Measurements from ENCODE around the gene LRP2.
"Not testable (repeated sequence)": the region's sequence is repeated elsewhere in the genome, so short reads cannot be mapped to it uniquely, and the experiment has no call there.

The LRP2 gene

DNA sequence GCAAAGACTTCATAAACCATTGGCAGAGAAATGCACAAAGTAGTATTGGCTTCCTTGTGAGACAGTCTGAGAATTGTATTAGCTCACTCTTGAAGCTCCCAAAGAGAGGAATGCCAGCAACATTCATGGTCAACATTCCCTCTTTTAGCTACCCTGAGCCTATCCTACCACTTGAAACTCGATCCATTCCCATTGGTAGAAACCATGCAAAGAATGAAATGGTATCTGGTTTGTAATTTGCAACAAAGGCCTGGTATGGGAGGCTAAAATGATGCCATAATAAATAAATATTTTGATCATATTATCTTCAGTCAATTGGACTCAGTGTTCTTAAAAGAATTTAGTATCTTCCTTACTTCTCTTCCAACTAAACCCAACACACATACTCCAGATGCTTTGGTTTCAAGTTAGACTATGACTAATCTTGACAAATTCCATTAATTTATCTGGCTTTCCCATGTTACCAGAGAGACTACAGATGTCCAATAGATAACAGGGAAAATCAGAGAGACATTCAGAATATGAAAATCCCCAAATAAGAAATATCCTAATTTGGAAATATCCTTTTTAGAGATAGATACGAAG is 190.1 kb downstream of the LRP2 start:
- DNase-seq = no peak

- no peak for DNase-seq
These were observed 196.5 kb downstream of the LRP2 start for GRCh38 chr2:169165791-169166190.

DNA sequence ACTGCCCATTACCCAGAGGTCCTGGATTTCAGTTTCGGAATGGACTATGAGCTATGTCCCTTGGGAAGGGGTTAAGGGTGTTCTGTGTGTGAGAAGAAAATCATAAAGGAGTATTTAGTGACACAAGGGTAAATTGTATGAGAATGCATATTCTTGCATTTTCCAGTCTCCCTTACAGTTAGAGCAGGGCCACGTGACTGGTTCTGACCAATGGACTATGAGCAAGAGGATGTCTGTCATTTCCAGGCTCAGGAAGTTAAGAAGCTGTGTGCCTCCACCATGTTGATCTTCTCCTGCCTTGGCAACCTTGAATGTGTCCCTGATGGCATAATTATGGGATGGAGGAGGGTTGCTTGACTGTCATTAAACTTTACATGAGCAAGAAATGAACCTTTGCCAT is 198.0 kb downstream of the LRP2 start:
- DNase-seq = no peak

- no peak for DNase-seq
These were observed 199.7 kb downstream of the LRP2 start for GRCh38 chr2:169162613-169163012.

DNA sequence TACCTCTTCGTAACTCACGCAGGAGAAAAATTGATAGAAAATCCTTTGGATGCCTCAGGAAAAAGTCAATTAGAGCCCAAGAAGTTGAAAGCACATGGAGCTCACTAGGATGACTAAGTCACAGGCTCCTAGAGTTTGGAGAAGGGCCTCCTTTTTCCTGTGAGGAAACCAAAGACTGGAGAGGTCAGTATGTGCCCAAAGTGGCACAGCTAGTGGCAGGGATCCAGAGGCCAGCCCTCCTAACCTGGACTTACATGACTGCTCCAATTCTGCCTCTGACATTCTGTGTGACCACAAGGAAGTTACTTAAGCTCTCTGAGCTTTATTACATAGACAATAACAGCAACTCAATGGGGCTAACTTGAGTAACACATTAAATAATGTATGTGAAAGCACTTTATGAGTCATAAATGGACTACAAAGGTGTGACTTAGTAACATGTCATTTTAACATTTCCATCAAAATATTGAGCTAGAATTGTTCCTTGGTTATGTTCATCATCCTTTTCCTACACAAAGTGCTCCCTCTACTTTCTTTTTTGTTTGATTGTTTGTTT is 201.3 kb downstream of the LRP2 start:
- no peak for DNase-seq

GRCh38 chr2:169159686-169160085 is 202.6 kb downstream of the LRP2 start:
- DNase-seq = no peak

- no peak for DNase-seq
These were observed 203.5 kb downstream of the LRP2 start for GRCh38 chr2:169158874-169159273.

DNA sequence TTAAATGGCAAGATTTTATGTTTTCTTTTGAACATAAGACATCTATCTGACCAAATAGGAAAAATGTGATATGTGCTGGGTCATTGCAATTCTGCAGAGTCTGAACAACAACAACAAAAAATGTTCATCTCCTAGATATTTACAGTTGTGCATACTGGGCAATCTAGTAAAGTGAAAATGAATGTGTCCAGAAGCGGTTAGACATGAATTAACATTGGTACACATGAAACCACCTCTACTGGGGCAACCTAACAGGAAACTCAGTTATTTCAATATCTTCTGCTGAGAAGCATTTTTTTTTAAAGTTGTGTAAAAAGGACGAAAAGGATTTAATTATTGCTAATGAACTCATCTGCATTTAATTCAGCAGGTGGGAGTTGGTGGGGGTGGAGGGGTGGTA is 216.1 kb downstream of the LRP2 start:
- DNase-seq = no peak

GRCh38 chr2:169143998-169144397 is 218.3 kb downstream of the LRP2 start:
- DNase-seq = no peak

- peak; percentile 57 for DNase-seq
These were observed 220.5 kb downstream of the LRP2 start for GRCh38 chr2:169141713-169142352.

GRCh38 chr2:169139993-169140767 is 222.2 kb downstream of the LRP2 start:
- DNase-seq = no peak

GRCh38 chr2:169139145-169139544 is 223.2 kb downstream of the LRP2 start:
- no peak for DNase-seq

DNA sequence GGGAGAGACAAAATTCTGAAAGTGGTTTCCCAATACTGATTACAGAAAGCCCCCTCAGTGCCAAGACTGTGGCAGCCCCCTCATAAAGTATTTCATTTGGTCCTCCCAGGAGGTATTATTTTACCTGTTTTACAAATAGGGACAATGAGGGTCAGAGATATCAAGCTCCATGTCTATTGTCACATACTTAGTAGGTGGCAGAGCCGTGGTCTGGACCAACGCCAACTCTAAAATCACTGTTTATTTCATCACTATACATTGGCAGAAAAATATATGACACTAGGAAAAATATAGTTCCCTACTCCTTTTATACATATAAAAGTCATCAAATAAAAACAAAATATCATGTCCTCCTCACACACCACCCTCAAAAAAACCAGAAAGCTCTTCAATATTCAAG is 224.4 kb downstream of the LRP2 start:
- no peak for DNase-seq

- DNase-seq = no peak
These were observed 225.3 kb downstream of the LRP2 start for GRCh38 chr2:169136885-169137534.

DNA sequence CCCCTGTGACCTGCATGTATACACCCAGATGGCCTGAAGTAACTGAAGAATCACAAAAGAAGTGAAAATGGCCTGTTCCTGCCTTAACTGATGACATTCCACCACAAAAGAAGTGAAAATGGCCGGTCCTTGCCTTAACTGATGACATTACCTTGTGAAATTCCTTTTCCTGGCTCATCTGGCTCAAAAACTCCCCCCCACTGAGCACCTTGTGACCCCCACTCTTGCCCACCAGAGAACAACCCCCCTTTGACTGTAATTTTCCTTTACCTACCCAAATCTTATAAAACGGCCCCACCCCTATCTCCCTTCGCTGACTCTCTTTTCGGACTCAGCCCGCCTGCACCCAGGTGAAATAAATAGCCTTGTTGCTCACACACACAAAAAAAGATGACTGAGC is 225.9 kb downstream of the LRP2 start:
- DNase-seq = not testable (repeated sequence)

DNA sequence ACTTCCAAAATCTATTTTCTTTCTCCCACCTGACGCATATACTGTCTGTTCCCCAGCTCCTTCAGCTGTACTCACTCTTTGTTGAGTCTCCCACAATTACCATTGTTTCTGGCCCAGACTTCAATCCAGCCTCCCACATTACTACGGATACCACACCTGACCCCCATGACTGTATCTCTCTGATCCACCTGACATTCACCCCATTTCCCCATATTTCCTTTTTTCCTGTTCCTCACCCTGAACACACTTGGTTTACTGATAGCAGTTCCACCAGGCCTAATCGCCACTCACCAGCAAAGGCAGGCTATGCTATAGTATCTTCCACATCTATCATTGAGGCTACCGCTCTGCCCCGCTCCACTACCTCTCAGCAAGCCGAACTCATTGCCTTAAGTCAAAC is 228.1 kb downstream of the LRP2 start:
- not testable (repeated sequence) for DNase-seq

DNA sequence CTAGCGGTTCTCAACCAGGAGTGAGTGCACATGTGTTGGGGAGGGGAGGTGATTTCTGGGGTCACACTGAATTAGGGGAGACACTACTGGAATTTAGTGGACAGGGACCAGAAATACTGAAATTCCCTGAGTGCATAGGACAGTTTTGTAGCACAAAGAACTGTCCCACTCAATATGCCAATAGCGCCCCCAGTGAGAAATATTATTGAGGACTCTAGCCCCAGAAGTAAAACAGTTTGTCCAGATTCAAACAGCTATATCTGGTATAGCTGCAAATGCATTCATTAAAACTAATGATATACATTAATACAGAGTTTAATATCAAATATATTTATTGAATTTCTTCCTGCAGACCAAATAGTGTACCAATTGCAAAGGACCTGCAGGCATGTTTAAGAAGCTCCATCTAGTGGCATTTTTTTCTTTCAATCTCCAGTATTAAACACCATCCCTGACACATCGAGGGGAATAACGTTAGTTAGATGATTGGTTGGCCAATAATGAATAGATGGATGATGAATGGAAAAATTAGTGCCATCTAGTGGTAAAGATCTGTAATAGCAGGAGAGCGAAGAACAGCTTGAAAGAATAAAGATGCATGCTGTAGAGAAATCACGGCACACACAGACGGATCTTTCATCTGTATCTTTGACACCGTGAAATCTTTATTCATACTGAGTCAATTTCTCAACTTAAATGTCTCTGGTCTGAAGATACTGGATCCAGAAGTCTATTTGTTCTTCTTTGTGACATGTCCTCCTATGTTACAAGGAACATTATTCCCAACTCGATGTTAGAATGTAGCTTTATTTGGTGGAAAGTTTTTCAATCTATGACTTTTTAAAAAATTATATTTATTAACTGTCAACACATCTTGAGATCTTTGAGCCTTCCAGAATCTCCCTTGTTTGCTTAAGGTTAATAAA is 230.5 kb downstream of the LRP2 start:
- peak; percentile 59 for DNase-seq

- no peak for DNase-seq
These were observed 232.6 kb downstream of the LRP2 start for GRCh38 chr2:169129703-169130243.

DNA sequence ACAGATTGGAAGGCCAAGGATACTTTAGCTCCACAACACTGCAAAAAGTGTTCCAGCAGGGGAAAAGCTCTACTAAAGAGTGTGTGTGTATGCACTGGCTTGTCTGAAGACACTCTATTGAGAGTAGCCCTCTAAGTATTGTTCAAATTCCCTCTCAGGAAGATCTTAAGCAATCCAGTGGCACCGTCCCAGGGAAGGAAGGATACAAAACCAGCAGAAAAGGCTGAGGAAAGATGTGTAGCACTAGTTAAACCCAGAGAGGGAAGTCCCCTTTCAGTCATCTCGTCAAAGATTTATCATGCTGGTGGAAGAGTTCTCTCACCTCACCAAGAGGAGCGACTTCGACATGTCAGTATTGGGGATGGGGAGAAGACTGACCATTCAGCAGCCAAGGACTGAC is 242.5 kb downstream of the LRP2 start:
- no peak for DNase-seq

DNA sequence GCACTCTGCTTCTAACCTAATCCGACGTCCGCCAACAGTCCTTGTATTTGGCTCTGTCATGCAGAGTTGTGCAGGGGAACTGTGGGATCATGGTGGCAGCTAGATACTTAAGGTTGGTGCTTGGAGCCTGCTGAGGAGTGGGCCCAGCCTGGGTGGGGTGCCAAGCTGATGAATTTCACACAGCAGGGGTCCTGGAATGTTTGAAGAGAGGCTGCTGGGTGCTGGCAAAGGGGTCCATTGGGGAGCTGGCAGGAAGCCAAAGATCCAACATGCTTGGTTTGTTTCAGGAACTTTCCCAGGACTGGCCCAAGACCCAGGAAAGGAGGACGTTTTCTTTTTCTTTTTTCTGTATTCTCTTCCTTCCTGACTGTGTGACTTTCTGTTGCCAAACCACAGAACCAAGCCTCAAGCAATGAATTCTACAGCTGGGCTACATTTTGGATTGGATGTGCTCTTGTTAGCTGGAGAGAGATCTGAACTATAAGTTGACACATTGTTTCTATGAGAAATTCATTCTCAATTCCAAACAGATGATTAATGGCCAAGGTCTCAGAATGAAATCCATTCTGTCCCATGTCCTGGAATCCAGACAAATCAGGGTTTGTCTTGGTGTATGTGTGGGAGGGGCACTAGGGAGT is 243.1 kb downstream of the LRP2 start:
- DNase-seq = no peak

DNA sequence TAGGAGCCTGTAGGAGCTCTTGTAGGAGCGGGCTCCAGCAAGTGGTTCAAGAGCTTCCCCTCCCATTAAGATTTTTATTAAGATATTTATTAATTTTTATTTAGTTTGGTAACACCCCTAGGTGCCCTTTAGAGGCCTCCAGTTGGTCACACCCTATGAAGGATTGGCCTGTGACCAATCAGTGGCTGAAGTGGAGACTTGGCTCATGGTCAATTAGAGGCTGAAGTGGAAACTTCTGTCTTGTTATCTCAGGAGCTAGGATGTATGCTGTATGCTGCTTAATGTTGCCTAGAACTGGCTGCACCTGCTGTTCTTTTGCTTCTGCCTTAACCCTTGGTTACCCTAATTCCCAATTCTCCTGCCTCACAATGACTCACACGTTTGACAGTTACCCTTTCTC is 244.3 kb downstream of the LRP2 start:
- no peak for DNase-seq

DNA sequence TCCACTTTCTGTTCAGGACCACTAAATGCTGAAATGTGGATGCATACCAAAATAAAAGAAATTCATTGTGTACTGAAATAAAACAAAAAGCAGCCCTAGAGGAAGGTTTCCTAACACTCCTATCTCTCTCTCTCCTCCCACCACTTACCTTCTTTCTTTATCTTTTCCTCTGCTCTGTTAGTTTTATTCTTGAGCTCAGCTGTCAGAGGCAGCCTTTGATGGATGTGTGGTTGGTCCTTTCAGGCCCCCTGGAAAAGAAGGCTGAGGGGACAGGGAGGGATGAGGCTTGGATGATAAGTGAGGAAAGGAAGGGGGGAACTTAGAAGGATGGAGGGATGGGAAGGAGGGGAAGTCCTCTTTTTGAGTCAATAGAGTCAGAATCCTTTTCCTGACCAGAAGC is 245.3 kb downstream of the LRP2 start:
- no peak for DNase-seq
